ENCODE data around the gene HBE1. TPM values are rescaled to one million over a fixed set of nuclear protein-coding genes. Genes with fewer than 3 reads are reported as not detected.
A peak's percentile ranks its signal among the peaks of the same experiment; 100 is the strongest.

The HBE1 gene
- total and polyA plus RNA-seq, 10 of the 15 experiments (the other 5 are each of a cell fraction or from before 2014, with no cell fraction given): 0.13 to 2.7 (median 0.62) TPM; not detected in 5

GRCh38 chr11:5291207-5291838 is 21.6 kb upstream of the HBE1 start:
- intact Hi-C loops (cut with micrococcal nuclease; ENCODE audit: unreplicated experiment) (loop anchor here (1.0 to 2.0 kb wide), 4 partner anchors 77 to 167 kb away; no protein-coding TSS in a partner anchor), in situ Hi-C loops (cut with MboI) (no loop called here)
- Histone ChIP-seq H3K27me3 (replicated peaks in 1 of 2; ENCODE audit: control insufficient read depth in 2 of 2, insufficient read depth in 2 of 2, low read length in 1 of 2) (no peaks in the 10 kb centered on the region), H3K4me1 (ENCODE audit: control insufficient read depth, insufficient read depth, low read length) (no peaks in the 10 kb centered on the region), H3K36me3 (ENCODE audit: control insufficient read depth in 2 of 2, insufficient read depth in 2 of 2, low read length in 1 of 2) (no peaks in the 10 kb centered on the region), H3K9ac (ENCODE audit: control insufficient read depth, insufficient read depth, low read length) (no peak overlapping the region), H3K4me3 (no peak overlapping the region), H3K4me2 (ENCODE audit: control insufficient read depth, insufficient read depth) (no peak overlapping the region), H2AFZ (ENCODE audit: control insufficient read depth, low read depth, low read length) (no peak overlapping the region), H3K27ac (ENCODE audit: control insufficient read depth, insufficient read depth) (no peak overlapping the region), H3K9me3 (replicated peaks; ENCODE audit: control insufficient read depth, insufficient read depth, low read length) (no peaks in the 10 kb centered on the region), H4K20me1 (ENCODE audit: control insufficient read depth, insufficient read depth) (no peaks in the 10 kb centered on the region), H3K79me2 (ENCODE audit: control insufficient read depth, insufficient read depth, low read length) (no peaks in the 10 kb centered on the region)
- POLR2A ChIA-PET: no interaction called here
- 0% methylated on average over 1 of the region's 1 CpG for WGBS (ENCODE audit: insufficient coverage, insufficient replicate concordance, low lambda C conversion rate, missing lambda C conversion rate)
- ATAC-seq: peak; percentile 97
- no TSS peak for BruUV-seq (replicated peaks)
- no peak for FAIRE-seq
- SMC1A ChIA-PET (ENCODE audit: uncharacterized antibody, unreplicated experiment): interaction anchor here (1.0 to 1.6 kb wide), 3 partner anchors 11 to 162 kb away, joined by 3 to 8 read pairs (median 4); no protein-coding TSS in a partner anchor
- RAD21 ChIA-PET (ENCODE audit: unreplicated experiment): no interaction called here
- CTCF ChIA-PET: interaction anchor here (0.9 to 2.8 kb wide), 7 partner anchors 10 to 655 kb away, joined by 3 to 10 read pairs (median 3); partner anchors contain the start of gene OR52A1
- DNase-seq (ENCODE audit: low read depth, low spot score): no peak
- TF ChIP-seq ZNF274 (IDR thresholded peaks at IDR 0.05; ENCODE audit: insufficient read depth, insufficient read length): no peak
- TF ChIP-seq RAD21 (IDR thresholded peaks at IDR 0.05; ENCODE audit: insufficient read depth, low read depth, low read length): peak; percentile 62
- TF ChIP-seq SMC3 (IDR thresholded peaks at IDR 0.05; ENCODE audit: borderline replicate concordance, low read length): peak; percentile 58; the same call in 1 of the 2 replicates
- no peak for TF ChIP-seq CBX5 (IDR thresholded peaks at IDR 0.05; ENCODE audit: low read depth)
- no peak for TF ChIP-seq IRF5 (IDR thresholded peaks at IDR 0.05; ENCODE audit: borderline replicate concordance)
- TF ChIP-seq CHD4 (IDR thresholded peaks at IDR 0.05): no peak
- TF ChIP-seq RELA (IDR thresholded peaks at IDR 0.05; ENCODE audit: borderline replicate concordance, partially characterized antibody): no peak
- TF ChIP-seq EGR1 (IDR thresholded peaks at IDR 0.05; ENCODE audit: borderline replicate concordance in 1 of 2, low read depth in 2 of 2, low read length in 2 of 2): no peak
- TF ChIP-seq BACH1 (IDR thresholded peaks at IDR 0.05; ENCODE audit: borderline replicate concordance): no peak
- peak; percentile 48 to 57 (median 56) for TF ChIP-seq CTCF (IDR thresholded peaks at IDR 0.05 in 2 of 3, conservative IDR thresholded peaks at IDR 0.05 in 1 of 3; ENCODE audit: control insufficient read depth in 2 of 3, extremely low read depth in 1 of 3, insufficient read depth in 1 of 3, low read depth in 3 of 3, low read length in 3 of 3)
- no peak for TF ChIP-seq ZNF384 (IDR thresholded peaks at IDR 0.05; ENCODE audit: borderline replicate concordance, low read depth, low read length)
- TF ChIP-seq YY1 (IDR thresholded peaks at IDR 0.05; ENCODE audit: low read depth, low read length): peak; percentile 90
- no peak for TF ChIP-seq RAD51 (IDR thresholded peaks at IDR 0.05)
- TF ChIP-seq SUPT20H (IDR thresholded peaks at IDR 0.05; ENCODE audit: borderline replicate concordance, control insufficient read depth, low read depth, low read length): no peak
- no peak for TF ChIP-seq PRDM15 (CRISPR knock-in tag; IDR thresholded peaks at IDR 0.05)
